ENCODE measurements around the gene C3AR1.
"Not testable (repeated sequence)": the region's sequence is repeated elsewhere in the genome, so short reads cannot be mapped to it uniquely, and the experiment has no call there.

C3AR1 gene

DNA sequence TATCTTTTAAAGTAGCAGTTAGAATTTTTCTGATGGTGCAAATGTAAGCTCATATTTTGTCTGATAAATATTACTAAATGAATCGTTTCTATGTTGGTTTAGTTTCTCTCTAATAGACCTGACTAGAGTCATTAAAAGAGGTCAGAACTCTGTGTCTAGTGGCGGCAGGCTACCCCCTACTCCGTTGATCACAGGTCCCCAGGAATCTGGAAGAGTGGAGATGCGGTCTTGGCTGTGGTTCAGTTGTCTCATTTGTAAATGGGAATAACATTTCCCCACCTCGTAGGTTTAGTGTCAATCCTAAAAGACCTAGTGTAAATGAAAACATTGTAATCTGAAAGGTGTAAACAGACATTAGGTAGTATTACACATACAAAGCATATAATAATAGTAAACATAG lies 38.3 kb downstream of the C3AR1 start:
- DNase-seq (ENCODE audit: low read depth), result no peak

DNA sequence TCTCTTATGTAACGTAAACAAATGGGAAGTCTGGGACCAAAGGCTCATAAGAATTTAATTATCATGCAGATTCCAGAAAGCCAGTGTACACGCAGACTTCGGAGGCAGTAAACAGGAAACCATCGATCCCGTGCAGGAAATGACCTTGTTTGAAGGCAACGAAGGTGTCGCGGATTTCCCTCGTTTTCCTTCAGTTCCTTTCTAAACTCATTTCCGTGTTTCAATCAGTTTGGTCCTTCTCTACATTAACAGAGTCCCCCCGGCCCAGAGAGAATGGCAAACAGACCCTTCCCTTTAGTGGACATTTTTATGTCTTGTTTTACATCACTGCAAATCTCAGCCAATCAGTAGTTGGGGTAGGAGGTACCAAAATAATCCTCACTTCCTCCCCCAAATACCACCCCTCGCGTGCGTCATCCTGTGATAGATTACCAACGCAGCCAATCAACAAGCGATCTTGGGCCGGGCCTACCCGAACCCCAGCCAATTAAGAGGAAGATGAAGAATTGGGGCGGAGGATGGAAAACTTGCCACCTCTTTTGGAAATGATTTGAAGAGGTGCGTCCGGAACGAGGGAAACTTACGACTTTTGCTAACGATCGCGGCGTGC lies 39.8 kb downstream of the C3AR1 start:
- peak; percentile 87 for DNase-seq (ENCODE audit: low read depth)

DNA sequence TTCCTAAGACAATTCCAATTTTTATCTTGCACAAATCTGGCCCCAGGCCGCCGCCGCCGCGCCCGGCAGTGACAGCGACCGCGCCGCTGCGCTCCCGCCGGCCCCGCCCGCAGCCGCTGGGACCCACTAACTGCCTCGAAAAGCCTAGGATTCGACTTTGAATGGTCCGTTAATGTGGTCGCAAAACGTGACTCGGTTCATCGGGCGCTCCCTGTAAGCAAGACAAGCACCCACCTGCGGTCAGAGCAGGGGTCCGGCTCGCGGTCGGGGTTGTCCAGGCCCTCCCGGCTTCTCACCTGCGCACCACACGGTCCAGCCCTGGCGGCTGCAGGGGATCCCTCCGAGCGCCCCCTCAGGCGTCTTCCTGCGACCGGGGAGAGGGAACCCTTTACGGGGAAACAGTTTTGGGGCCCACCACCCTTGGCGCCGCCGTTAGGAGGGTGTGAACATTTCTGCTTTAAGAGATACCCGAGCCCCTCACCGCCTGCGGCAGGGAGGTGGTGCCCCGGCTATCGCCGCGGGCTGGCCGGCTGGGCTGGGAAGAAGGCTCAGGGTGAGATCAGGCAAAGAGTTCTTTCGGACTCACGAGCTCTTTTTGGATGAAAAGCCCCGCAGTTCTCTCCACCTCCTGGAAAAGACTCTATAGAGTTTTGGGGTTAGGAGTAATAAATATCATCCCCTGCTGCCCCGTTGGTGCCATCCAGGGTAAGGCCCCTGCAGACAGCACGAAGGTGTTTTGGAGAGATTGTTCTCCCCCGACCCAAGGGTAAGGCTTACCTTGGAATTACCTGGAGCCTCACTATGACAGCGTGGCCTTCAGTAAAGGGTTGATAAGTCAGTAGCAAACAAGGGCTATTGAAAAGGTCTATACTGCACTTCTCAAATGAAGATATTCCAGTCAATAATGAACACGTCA lies 47.2 kb downstream of the C3AR1 start:
- no peak for DNase-seq (ENCODE audit: low read depth)

DNA sequence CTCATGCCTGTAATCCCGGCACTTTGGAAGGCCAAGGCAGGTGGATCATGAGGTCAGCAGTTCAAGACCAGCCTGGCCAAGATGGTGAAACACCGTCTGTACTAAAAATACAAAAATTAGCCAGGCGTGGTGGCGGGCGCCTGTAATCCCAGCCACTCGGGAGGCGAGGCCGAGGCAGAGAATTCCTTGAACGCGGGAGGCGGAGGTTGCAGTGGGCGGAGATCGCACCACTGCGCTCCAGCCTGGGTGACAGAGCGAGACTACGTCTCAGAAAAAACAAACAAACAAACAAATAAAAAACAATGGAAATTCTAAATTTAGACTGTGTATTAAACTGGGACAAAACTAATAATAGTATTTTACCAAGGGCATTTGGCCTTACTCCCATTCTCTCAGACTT lies 47.9 kb downstream of the C3AR1 start:
- DNase-seq (ENCODE audit: low read depth), result not testable (repeated sequence)

DNA sequence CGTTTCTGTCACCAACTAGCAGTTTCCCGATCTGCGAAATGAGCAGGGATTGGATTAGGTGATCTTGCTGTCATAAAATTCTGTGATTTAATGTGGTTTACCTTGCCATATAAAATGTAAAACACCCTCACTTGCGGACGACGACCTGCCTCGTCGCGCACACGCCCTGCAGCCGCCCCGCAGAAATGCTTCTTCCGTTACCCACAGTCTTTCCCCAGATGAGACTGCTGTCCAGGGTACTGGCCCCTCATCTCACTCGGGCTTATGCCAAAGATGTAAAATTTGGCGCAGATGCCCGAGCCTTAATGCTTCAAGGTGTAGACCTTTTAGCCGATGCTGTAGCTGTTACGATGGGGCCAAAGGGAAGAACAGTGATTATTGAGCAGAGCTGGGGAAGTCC lies 51.3 kb downstream of the C3AR1 start:
- DNase-seq (ENCODE audit: low read depth), result no peak

DNA sequence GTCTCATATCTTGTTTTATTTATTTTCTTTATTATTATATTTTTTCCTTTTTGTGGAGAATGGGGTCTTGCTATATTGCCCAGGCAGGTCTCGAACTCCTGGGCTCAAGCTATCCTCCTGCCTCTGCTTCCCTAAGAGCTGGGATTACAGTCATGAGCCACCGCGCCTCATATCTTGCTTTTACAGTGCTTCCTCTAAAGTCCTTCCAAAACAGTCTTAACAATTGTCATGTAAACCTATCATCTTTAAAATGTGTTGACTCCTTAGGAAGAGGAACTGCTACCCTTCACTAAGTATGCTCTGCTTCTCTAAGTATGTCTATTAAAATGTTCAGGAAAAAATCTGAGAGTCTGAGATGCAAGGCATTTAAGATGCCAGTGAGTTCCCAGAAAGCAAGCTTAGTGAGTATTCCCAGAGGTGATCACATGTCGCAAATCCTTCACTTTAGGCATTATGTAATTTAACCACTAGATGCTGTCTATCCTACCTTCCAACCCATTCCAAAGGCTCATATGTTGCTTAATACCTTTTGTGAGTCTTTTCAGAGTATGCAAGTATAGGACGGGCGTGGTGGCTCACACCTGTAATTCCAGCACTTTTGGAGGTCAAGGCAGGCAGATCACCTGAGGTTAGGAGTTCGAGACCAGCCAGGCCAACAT lies 53.4 kb downstream of the C3AR1 start:
- DNase-seq (ENCODE audit: low read depth), result no peak

DNA sequence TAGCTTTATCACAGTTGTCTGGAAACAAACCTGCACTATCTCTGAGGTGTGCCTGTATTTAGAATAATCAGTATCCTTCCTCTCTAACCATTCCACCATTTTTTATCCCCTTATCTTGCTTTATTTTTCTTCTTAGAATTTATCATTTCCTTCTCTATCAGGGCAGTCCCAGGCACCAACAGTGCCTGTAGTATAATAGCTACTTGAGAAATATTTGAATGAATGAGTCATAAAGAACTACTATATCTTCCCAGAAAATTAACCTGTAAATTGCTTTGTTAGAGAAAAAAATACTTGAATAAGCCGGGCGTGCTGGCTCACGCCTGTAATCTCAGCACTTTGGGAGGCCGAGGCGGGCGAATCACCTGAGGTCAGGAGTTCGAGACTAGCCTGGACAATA lies 54.8 kb downstream of the C3AR1 start:
- no peak for DNase-seq (ENCODE audit: low read depth)

Data from stimulated activated CD8-positive, alpha-beta memory T cell treated with anti-CD3 and anti-CD28 coated beads, Interleukin-4, amount 100 ng/mL, for 24 hours (primary cell).